Tibial artery (tissue), 4 donors: ENCODE data around the gene COPS7A.
A peak's percentile ranks its signal among the peaks of the same experiment; 100 is the strongest.

Experiments
- DNase-seq, 2 donors: peaks; one replicate each; pipeline ENCODE4 v3.0.0-alpha.2; 2019
- H3K27ac ChIP-seq, 2 donors: fragments of 200-600 bp; sonication (generic) in 1 of 2; 1 replicate in 1 of 2; 2 replicates in 1 of 2; pipeline ENCODE4 v1.5.1; 2018 to 2019; ENCODE audit warnings: mild to moderate bottlenecking in 1 of 2
- H3K27me3 ChIP-seq, 2 donors: fragments of 200-600 bp; sonication (generic) in 1 of 2; one replicate each; pipeline versions ENCODE4 v1.5.1 to v1.6.0; 2016 to 2019
- H3K36me3 ChIP-seq, 3 donors: fragments of 200-600 bp; sonication (generic) in 2 of 3; one replicate each; pipeline ENCODE4 v1.5.1; 2016 to 2019; ENCODE audit warnings: mild to moderate bottlenecking in 2 of 3
- H3K4me1 ChIP-seq, 4 donors: fragments of 200-600 bp; sonication (generic) in 2 of 4; 1 replicate in 3 of 4; 2 replicates in 1 of 4; pipeline ENCODE4 v1.5.1; 2016 to 2019
- H3K4me3 ChIP-seq, 2 donors: fragments of 200-600 bp; sonication (generic) in 1 of 2; 1 replicate in 1 of 2; 2 replicates in 1 of 2; pipeline ENCODE4 v1.5.1; 2018 to 2019; ENCODE audit warnings: mild to moderate bottlenecking in 2 of 2
- H3K9me3 ChIP-seq, 3 donors: fragments of 200-600 bp; sonication (generic) in 1 of 3; one replicate each; pipeline ENCODE4 v1.5.1; 2016 to 2019
- CTCF ChIP-seq, 2 experiments: fragments of 200-600 bp in 1 of 2; fragments of 450-650 bp in 1 of 2; IDR thresholded peaks; one replicate each; pipeline ENCODE4 v1.5.1; 2017 to 2019; ENCODE audit warnings: antibody characterized with exemption in 2 of 2, mild to moderate bottlenecking in 1 of 2, moderate library complexity in 1 of 2
- intact Hi-C: fragments of 100-400 bp; cut with DNase I; formaldehyde crosslinking; loops from one replicate; pipeline ENCODE4 v1.15.0; 2023; ENCODE audit warnings: low total_unique reads

Gene COPS7A

GRCh38 chr12:6751767-6752166 lies 27.9 kb downstream of the COPS7A start:
- Histone ChIP-seq H3K4me1 (peaks cover 0 to 19% (median 13%) of the 10 kb centered on the region in 4 donors), H3K27ac (peak overlapping the region; percentile 98), H3K27me3 (no peaks in the 10 kb centered on the region), H3K4me3 (peak overlapping the region; percentile 83 to 98), H3K36me3 (peaks cover 46 to 53% (median 47%) of the 10 kb centered on the region in 3 donors), H3K9me3 (no peaks in the 10 kb centered on the region)
- TF ChIP-seq CTCF (IDR thresholded peaks at IDR 0.05): no peak
- intact Hi-C loops: loop anchor here (2.0 to 5.0 kb wide), 3 partner anchors 15 to 76 kb away; partner anchors contain the start of genes P3H3 and PTMS
- no peak for DNase-seq

- H3K27me3 ChIP-seq: no peaks in the 10 kb centered on the region
- H3K27ac ChIP-seq: peak overlapping the region; percentile 98
- H3K36me3 ChIP-seq: peaks cover 41 to 47% (median 45%) of the 10 kb centered on the region in 3 donors
- no peak for TF ChIP-seq CTCF (IDR thresholded peaks at IDR 0.05)
- H3K9me3 ChIP-seq: no peaks in the 10 kb centered on the region
- H3K4me1 ChIP-seq: peaks cover 0 to 19% (median 13%) of the 10 kb centered on the region in 4 donors
- peak; percentile 50 to 75 for DNase-seq
- H3K4me3 ChIP-seq: peak overlapping the region; percentile 83 to 98
- intact Hi-C loops: loop anchor here (2.0 to 5.0 kb wide), 3 partner anchors 14 to 75 kb away; partner anchors contain the start of genes P3H3 and PTMS
Measured at GRCh38 chr12:6752167-6752920, 28.5 kb downstream of the COPS7A start.

GRCh38 chr12:6752921-6753771 lies 29.3 kb downstream of the COPS7A start, which contains the start of gene MLF2:
Gene MLF2 (minus strand): TSS chr12:6753141. CDS start chr12:6752334, 807 bp downstream.
- no peaks in the 10 kb centered on the region for H3K27me3 ChIP-seq
- peak in 1 of 2 experiments; percentile 94 for TF ChIP-seq CTCF (IDR thresholded peaks at IDR 0.05)
- peak within 1 kb of the TSS; percentile 98 for H3K27ac ChIP-seq
- H3K9me3 ChIP-seq: no peaks in the 10 kb centered on the region
- H3K4me3 ChIP-seq: peak within 1 kb of the TSS; percentile 83 to 98
- intact Hi-C loops: loop anchor here (2.0 to 5.0 kb wide), 3 partner anchors 14 to 74 kb away; partner anchors contain the start of genes P3H3 and PTMS
- H3K36me3 ChIP-seq: peaks cover 34 to 39% (median 37%) of the 10 kb centered on the region in 3 donors
- peaks cover 0 to 19% (median 13%) of the 10 kb centered on the region in 4 donors for H3K4me1 ChIP-seq
- peak; percentile 98 to 100 for DNase-seq

- H3K4me1 ChIP-seq: peaks cover 0 to 19% (median 13%) of the 10 kb centered on the region in 4 donors
- H3K27me3 ChIP-seq: no peaks in the 10 kb centered on the region
- H3K9me3 ChIP-seq: no peaks in the 10 kb centered on the region
- peak overlapping the region; percentile 98 for H3K27ac ChIP-seq
- peaks cover 27 to 32% (median 30%) of the 10 kb centered on the region in 3 donors for H3K36me3 ChIP-seq
- H3K4me3 ChIP-seq: peak overlapping the region in 1 of 2 donors; percentile 98
- intact Hi-C loops: loop anchor here (2.0 to 5.0 kb wide), 3 partner anchors 13 to 73 kb away; partner anchors contain the start of genes P3H3 and PTMS
- no peak for DNase-seq
- peak in 1 of 2 experiments; percentile 97 for TF ChIP-seq CTCF (IDR thresholded peaks at IDR 0.05)
Measured at GRCh38 chr12:6753772-6754356, 30.0 kb downstream of the COPS7A start.

GRCh38 chr12:6754411-6754810 lies 30.6 kb downstream of the COPS7A start:
- peaks cover 21 to 27% (median 25%) of the 10 kb centered on the region in 3 donors for H3K36me3 ChIP-seq
- no peak for TF ChIP-seq CTCF (IDR thresholded peaks at IDR 0.05)
- DNase-seq: no peak
- H3K4me1 ChIP-seq: peaks cover 0 to 19% (median 13%) of the 10 kb centered on the region in 4 donors
- peak overlapping the region in 1 of 2 donors; percentile 98 for H3K27ac ChIP-seq
- intact Hi-C loops: loop anchor here (5.0 kb wide), 1 partner anchor 73 kb away; the partner anchor contains the start of gene P3H3
- H3K9me3 ChIP-seq: no peaks in the 10 kb centered on the region
- H3K4me3 ChIP-seq: no peak overlapping the region
- H3K27me3 ChIP-seq: no peaks in the 10 kb centered on the region
